ENCODE measurements around the gene ABCC2. TPM values are rescaled to one million over a fixed set of nuclear protein-coding genes. Genes with fewer than 3 reads are reported as not detected.

Gene ABCC2
- total and polyA plus RNA-seq, 9 of the 15 experiments (the other 6 are each of a cell fraction or from before 2014, with no cell fraction given) = 0.03 to 0.18 (median 0.10) TPM; not detected in 1

GRCh38 chr10:99852481-99853213 is 70.2 kb downstream of the ABCC2 start:
- no TSS peak for BruUV-seq (replicated peaks)
- FAIRE-seq (no peak), ATAC-seq (no peak), DNase-seq (ENCODE audit: extremely low read depth in 1 of 4, low spot score in 3 of 4) (no peak)
- Histone ChIP-seq H3K9ac (ENCODE audit: insufficient read depth in 1 of 2, low read depth in 2 of 2, low read length in 2 of 2) (no peak overlapping the region), H3K4me2 (ENCODE audit: insufficient read depth, low read length) (no peak overlapping the region), H3K27me3 (ENCODE audit: control insufficient read depth in 2 of 2, insufficient read depth in 2 of 2, low read length in 2 of 2) (peaks cover 6 to 23% of the 10 kb centered on the region in 2 experiments; a peak in 3 of 5 replicates), H2AFZ (ENCODE audit: low read depth, low read length) (no peak overlapping the region), H3K9me1 (ENCODE audit: control insufficient read depth, insufficient read depth, low read length) (no peaks in the 10 kb centered on the region), H3K9me3 (replicated peaks; ENCODE audit: control insufficient read depth, insufficient read depth, low read depth, low read length) (no peaks in the 10 kb centered on the region), H3K27ac (ENCODE audit: extremely low read depth, low read depth, low read length) (no peak overlapping the region), H3K4me1 (replicated peaks in 1 of 2; ENCODE audit: control insufficient read depth in 2 of 2, insufficient read depth in 2 of 2, low read length in 2 of 2) (no peaks in the 10 kb centered on the region), H3K79me2 (ENCODE audit: control insufficient read depth, insufficient read depth, low read length) (no peaks in the 10 kb centered on the region), H3K36me3 (ENCODE audit: control insufficient read depth, insufficient read depth, low read length) (no peaks in the 10 kb centered on the region), H4K20me1 (replicated peaks; ENCODE audit: control insufficient read depth, insufficient read depth, low read length) (no peaks in the 10 kb centered on the region), H3K4me3 (no peak overlapping the region)
- no peak for TF ChIP-seq TFAP4 (CRISPR knock-in tag; IDR thresholded peaks at IDR 0.05; ENCODE audit: borderline replicate concordance)
- POLR2A ChIA-PET = no interaction called here
- intact Hi-C loops (cut with micrococcal nuclease) (no loop called here), in situ Hi-C loops (cut with MboI) (no loop called here)
- WGBS (ENCODE audit: insufficient coverage, low coverage, missing lambda C conversion rate) = 0% methylated on average over 3 of the region's 3 CpGs
- CTCF ChIA-PET (ENCODE audit: low intra/inter-chr PET ratio) = interaction anchor here (0.5 kb wide), 1 partner anchor 196 kb away, joined by 3 read pairs; no protein-coding TSS in a partner anchor

GRCh38 chr10:99853655-99854054 is 71.2 kb downstream of the ABCC2 start:
- Histone ChIP-seq H3K9me1 (ENCODE audit: control insufficient read depth, insufficient read depth, low read length) (no peaks in the 10 kb centered on the region), H3K79me2 (ENCODE audit: control insufficient read depth, insufficient read depth, low read length) (no peaks in the 10 kb centered on the region), H3K36me3 (ENCODE audit: control insufficient read depth, insufficient read depth, low read length) (no peaks in the 10 kb centered on the region), H3K9me3 (replicated peaks; ENCODE audit: control insufficient read depth, insufficient read depth, low read depth, low read length) (no peaks in the 10 kb centered on the region), H2AFZ (ENCODE audit: low read depth, low read length) (no peak overlapping the region), H3K27me3 (ENCODE audit: control insufficient read depth in 2 of 2, insufficient read depth in 2 of 2, low read length in 2 of 2) (peaks cover 11 to 25% of the 10 kb centered on the region in 2 experiments; a peak in 4 of 5 replicates), H3K4me3 (no peak overlapping the region), H3K9ac (ENCODE audit: insufficient read depth in 1 of 2, low read depth in 2 of 2, low read length in 2 of 2) (no peak overlapping the region), H3K4me2 (ENCODE audit: insufficient read depth, low read length) (no peak overlapping the region), H3K27ac (ENCODE audit: extremely low read depth, low read depth, low read length) (no peak overlapping the region), H4K20me1 (replicated peaks; ENCODE audit: control insufficient read depth, insufficient read depth, low read length) (no peaks in the 10 kb centered on the region), H3K4me1 (replicated peaks in 1 of 2; ENCODE audit: control insufficient read depth in 2 of 2, insufficient read depth in 2 of 2, low read length in 2 of 2) (no peaks in the 10 kb centered on the region)
- in situ Hi-C loops (cut with MboI) (no loop called here), intact Hi-C loops (cut with micrococcal nuclease) (no loop called here)
- ChIA-PET CTCF (ENCODE audit: low intra/inter-chr PET ratio) (no interaction called here), POLR2A (no interaction called here)
- BruUV-seq (replicated peaks) = no TSS peak
- 30% methylated on average over 2 of the region's 3 CpGs for WGBS (ENCODE audit: insufficient coverage, low coverage, missing lambda C conversion rate)
- ATAC-seq = no peak
- FAIRE-seq = no peak
- no peak for DNase-seq (ENCODE audit: extremely low read depth in 1 of 4, low spot score in 3 of 4)
- TF ChIP-seq ILF3 (IDR thresholded peaks at IDR 0.05; ENCODE audit: borderline replicate concordance) (no peak), ZNF436 (CRISPR knock-in tag; IDR thresholded peaks at IDR 0.05) (no peak), HMG20B (CRISPR knock-in tag; IDR thresholded peaks at IDR 0.05) (no peak), NCOA6 (IDR thresholded peaks at IDR 0.05) (no peak)
- TF ChIP-seq, protein P1, sequence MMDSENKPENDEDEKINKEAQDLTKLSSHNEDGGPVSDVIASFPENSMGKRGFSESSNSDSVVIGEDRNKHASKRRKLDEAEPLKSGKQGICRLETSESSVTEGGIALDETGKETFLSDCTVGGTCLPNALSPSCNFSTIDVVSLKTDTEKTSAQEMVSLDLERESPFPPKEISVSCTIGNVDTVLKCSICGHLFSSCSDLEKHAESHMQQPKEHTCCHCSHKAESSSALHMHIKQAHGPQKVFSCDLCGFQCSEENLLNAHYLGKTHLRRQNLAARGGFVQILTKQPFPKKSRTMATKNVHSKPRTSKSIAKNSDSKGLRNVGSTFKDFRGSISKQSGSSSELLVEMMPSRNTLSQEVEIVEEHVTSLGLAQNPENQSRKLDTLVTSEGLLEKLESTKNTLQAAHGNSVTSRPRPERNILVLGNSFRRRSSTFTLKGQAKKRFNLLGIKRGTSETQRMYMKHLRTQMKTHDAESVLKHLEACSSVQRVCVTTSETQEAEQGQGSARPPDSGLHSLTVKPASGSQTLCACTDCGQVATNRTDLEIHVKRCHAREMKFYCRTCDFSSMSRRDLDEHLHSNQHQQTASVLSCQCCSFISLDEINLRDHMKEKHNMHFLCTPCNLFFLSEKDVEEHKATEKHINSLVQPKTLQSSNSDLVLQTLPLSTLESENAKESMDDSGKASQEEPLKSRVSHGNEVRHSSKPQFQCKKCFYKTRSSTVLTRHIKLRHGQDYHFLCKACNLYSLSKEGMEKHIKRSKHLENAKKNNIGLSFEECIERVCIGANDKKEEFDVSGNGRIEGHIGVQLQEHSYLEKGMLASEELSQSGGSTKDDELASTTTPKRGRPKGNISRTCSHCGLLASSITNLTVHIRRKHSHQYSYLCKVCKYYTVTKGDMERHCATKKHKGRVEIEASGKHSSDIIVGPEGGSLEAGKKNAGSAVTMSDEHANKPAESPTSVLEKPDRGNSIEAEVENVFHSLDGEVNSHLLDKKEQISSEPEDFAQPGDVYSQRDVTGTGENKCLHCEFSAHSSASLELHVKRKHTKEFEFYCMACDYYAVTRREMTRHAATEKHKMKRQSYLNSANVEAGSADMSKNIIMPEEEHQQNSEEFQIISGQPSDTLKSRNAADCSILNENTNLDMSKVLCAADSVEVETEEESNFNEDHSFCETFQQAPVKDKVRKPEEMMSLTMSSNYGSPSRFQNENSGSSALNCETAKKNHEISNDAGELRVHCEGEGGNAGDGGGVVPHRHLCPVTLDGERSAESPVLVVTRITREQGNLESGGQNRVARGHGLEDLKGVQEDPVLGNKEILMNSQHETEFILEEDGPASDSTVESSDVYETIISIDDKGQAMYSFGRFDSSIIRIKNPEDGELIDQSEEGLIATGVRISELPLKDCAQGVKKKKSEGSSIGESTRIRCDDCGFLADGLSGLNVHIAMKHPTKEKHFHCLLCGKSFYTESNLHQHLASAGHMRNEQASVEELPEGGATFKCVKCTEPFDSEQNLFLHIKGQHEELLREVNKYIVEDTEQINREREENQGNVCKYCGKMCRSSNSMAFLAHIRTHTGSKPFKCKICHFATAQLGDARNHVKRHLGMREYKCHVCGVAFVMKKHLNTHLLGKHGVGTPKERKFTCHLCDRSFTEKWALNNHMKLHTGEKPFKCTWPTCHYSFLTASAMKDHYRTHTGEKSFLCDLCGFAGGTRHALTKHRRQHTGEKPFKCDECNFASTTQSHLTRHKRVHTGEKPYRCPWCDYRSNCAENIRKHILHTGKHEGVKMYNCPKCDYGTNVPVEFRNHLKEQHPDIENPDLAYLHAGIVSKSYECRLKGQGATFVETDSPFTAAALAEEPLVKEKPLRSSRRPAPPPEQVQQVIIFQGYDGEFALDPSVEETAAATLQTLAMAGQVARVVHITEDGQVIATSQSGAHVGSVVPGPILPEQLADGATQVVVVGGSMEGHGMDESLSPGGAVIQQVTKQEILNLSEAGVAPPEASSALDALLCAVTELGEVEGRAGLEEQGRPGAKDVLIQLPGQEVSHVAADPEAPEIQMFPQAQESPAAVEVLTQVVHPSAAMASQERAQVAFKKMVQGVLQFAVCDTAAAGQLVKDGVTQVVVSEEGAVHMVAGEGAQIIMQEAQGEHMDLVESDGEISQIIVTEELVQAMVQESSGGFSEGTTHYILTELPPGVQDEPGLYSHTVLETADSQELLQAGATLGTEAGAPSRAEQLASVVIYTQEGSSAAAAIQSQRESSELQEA (IDR thresholded peaks at IDR 0.05; ENCODE audit: low read depth) = no peak
